A549 (cell line): ENCODE measurements around the gene GRHL1. TPM values are rescaled to one million over a fixed set of nuclear protein-coding genes. Genes with fewer than 3 reads are reported as not detected.
A peak's percentile ranks its signal among the peaks of the same experiment; 100 is the strongest.
"Not testable (repeated sequence)": the region's sequence is repeated elsewhere in the genome, so short reads cannot be mapped to it uniquely, and the experiment has no call there.

Experiments used
- ATAC-seq, 2 experiments: fragments of 200-7000 bp in 1 of 2; fragments of >200 bp in 1 of 2; cut with Nextera tagmentation in 1 of 2; cut with Tn5 transposase in 1 of 2; 3 replicates each; pipeline versions ENCODE4 v1.8.0 to v1.9.1; 2018 to 2020; ENCODE audit warnings: mild to moderate bottlenecking in 1 of 2, moderate library complexity in 1 of 2
- CTCF ChIA-PET: fragments of 300-600 bp; sonication (Branson Sonifier 250); formaldehyde crosslinking; extraction: SDS; loops from one replicate; lab custom pipeline; 2021; ENCODE audit warnings: antibody characterized with exemption, inconsistent platforms; lab: Yijun Ruan, JAX
- POLR2A ChIA-PET: fragments of 350-600 bp; formaldehyde crosslinking; extraction: SDS; loops from one replicate; lab custom pipeline; 2021; ENCODE audit warnings: antibody characterized with exemption, inconsistent platforms; lab: Yijun Ruan, JAX
- DNase-seq, 2 experiments: peaks; one replicate each; pipeline versions ENCODE4 v3.0.0 to v3.0.0-alpha.2; 2011 to 2016; ENCODE audit warnings: low read depth in 1 of 2, low spot score in 1 of 2
- FAIRE-seq: peaks from 2 replicates; lab custom pipeline; 2011; peaks lifted over from hg19 to GRCh38; lab: Jason Lieb, UNC
- H3K27ac ChIP-seq, 2 experiments: fragments of >200 bp; sonication (Bioruptor Twin); formaldehyde crosslinking; 3 replicates each; pipeline ENCODE4 v1.5.1; 2016 to 2017
- H3K4me1 ChIP-seq: fragments of >200 bp; sonication (Bioruptor Twin); formaldehyde crosslinking; 3 replicates; pipeline ENCODE4 v1.6.1; 2016
- H3K4me2 ChIP-seq: fragments of >200 bp; sonication (Bioruptor Twin); formaldehyde crosslinking; 3 replicates; pipeline ENCODE4 v1.6.1; 2016
- H3K4me3 ChIP-seq: fragments of >200 bp; sonication (Bioruptor Twin); formaldehyde crosslinking; 3 replicates; pipeline ENCODE4 v1.5.1; 2016
- H3K9me3 ChIP-seq: fragments of >200 bp; sonication (Bioruptor Twin); formaldehyde crosslinking; 3 replicates; pipeline ENCODE4 v1.6.1; 2016
- CBX2 ChIP-seq: fragments of 200-600 bp; sonication (generic); IDR thresholded peaks from 2 replicates; pipeline ENCODE4 v1.6.1; 2016; ENCODE audit warnings: low read depth, mild to moderate bottlenecking, borderline replicate concordance
- CHD2 ChIP-seq: fragments of 150-350 bp; IDR thresholded peaks from 2 replicates; pipeline ENCODE4 v1.6.1; 2014; ENCODE audit warnings: low read length; ENCODE audit not compliant: partially characterized antibody
- CHD4 ChIP-seq: fragments of 200-600 bp; sonication (generic); IDR thresholded peaks from 2 replicates; pipeline ENCODE4 v1.6.1; 2016; ENCODE audit warnings: antibody characterized with exemption, mild to moderate bottlenecking, borderline replicate concordance
- ESRRA ChIP-seq: fragments of 150-350 bp; IDR thresholded peaks from 2 replicates; pipeline ENCODE4 v1.6.1; 2014; ENCODE audit warnings: mild to moderate bottlenecking, low read length, borderline replicate concordance
- FOXS1 ChIP-seq: fragments of 250-450 bp; sonication (Bioruptor Pico); IDR thresholded peaks from 2 replicates; pipeline ENCODE4 v1.5.0; 2020; ENCODE audit warnings: mild to moderate bottlenecking, moderate library complexity
- GATA3 ChIP-seq: IDR thresholded peaks from 2 replicates; pipeline ENCODE4 v1.6.1; 2012; ENCODE audit warnings: borderline replicate concordance
- HOXB13 ChIP-seq: fragments of 250-450 bp; sonication (Bioruptor Pico); IDR thresholded peaks from 2 replicates; pipeline ENCODE4 v1.5.0; 2020; ENCODE audit warnings: low read depth, mild to moderate bottlenecking, moderate library complexity
- HOXB5 ChIP-seq: fragments of 250-450 bp; sonication (Bioruptor Pico); IDR thresholded peaks from 2 replicates; pipeline ENCODE4 v1.5.0; 2020; ENCODE audit warnings: mild to moderate bottlenecking, moderate library complexity
- JUN ChIP-seq, 2 experiments: fragments of >200 bp; sonication (Bioruptor Twin); formaldehyde crosslinking; IDR thresholded peaks; 2 replicates in 1 of 2; 3 replicates in 1 of 2; pipeline ENCODE4 v1.6.1; 2016 to 2017
- KDM1A ChIP-seq: fragments of 200-600 bp; sonication (generic); IDR thresholded peaks from 2 replicates; pipeline ENCODE4 v1.6.1; 2016; ENCODE audit warnings: low read depth, mild to moderate bottlenecking
- MAZ ChIP-seq: fragments of 150-350 bp; IDR thresholded peaks from 2 replicates; pipeline ENCODE4 v1.6.1; 2014; ENCODE audit warnings: antibody characterized with exemption, low read depth, low read length, borderline replicate concordance
- MYC ChIP-seq: IDR thresholded peaks from 2 replicates; pipeline ENCODE4 v1.6.1; 2012; ENCODE audit warnings: mild to moderate bottlenecking, inconsistent platforms, low read length, improper control_type of control experiment, borderline replicate concordance
- NFE2L2 ChIP-seq: fragments of 150-350 bp; conservative IDR thresholded peaks from 2 replicates; pipeline ENCODE4 v1.6.1; 2014; ENCODE audit warnings: low read length
- PHF8 ChIP-seq: fragments of 200-600 bp; sonication (generic); IDR thresholded peaks from 2 replicates; pipeline ENCODE4 v1.6.1; 2016; ENCODE audit warnings: low read depth, mild to moderate bottlenecking, antibody characterized with exemption, moderate library complexity, borderline replicate concordance
- POLR2AphosphoS2 ChIP-seq: conservative IDR thresholded peaks from 2 replicates; pipeline ENCODE4 v1.6.1; 2012; ENCODE audit warnings: low read length, improper control_type of control experiment, inconsistent platforms
- RARB ChIP-seq: fragments of 250-450 bp; sonication (Bioruptor Pico); IDR thresholded peaks from 2 replicates; pipeline ENCODE4 v1.8.0; 2021; ENCODE audit warnings: mild to moderate bottlenecking, moderate library complexity
- SMC3 ChIP-seq: fragments of >200 bp; sonication (Bioruptor Twin); formaldehyde crosslinking; IDR thresholded peaks from 3 replicates; pipeline ENCODE4 v1.6.1; 2018; ENCODE audit warnings: inconsistent platforms
- SREBF2 ChIP-seq: fragments of 450-650 bp; IDR thresholded peaks from 2 replicates; pipeline ENCODE4 v1.6.1; 2014; ENCODE audit warnings: mild to moderate bottlenecking, moderate library complexity
- TFCP2L1 ChIP-seq: fragments of 250-450 bp; sonication (Bioruptor Pico); IDR thresholded peaks from 2 replicates; pipeline ENCODE4 v1.5.0; 2021; ENCODE audit warnings: mild to moderate bottlenecking
- ZNF302 ChIP-seq: fragments of 250-450 bp; sonication (Bioruptor Pico); IDR thresholded peaks from 2 replicates; pipeline ENCODE4 v1.9.0; 2021; ENCODE audit warnings: inconsistent platforms, mild to moderate bottlenecking, moderate library complexity
- WGBS: methylation state at CpG from one replicate; pipeline ENCODE4 v1.1.6; 2017; ENCODE audit errors: missing lambda C conversion rate; 5-methylcytosine and 5-hydroxymethylcytosine counted together
- polyA plus RNA-seq, 4 experiments: library from polyadenylated mRNA; depleted of rRNA in 3 of 4; stranded (reverse); fragments of >200 nt; fragmentation: RNase III in 1 of 4; extraction: RNeasy Plus Mini Kit Qiagen cat#74134 plus additional on column Dnase treatment in 1 of 4; gene quantifications; 2 replicates in 3 of 4; 3 replicates in 1 of 4; pipeline ENCODE4 v1.2.3, GENCODE V29; 2011 to 2017
- TF ChIP-seq, protein P1 (sequence below): IDR thresholded peaks from 2 replicates; pipeline ENCODE4 v1.6.1; 2012
- TF ChIP-seq, protein P2 (sequence below): fragments of 250-450 bp; sonication (Bioruptor Pico); IDR thresholded peaks from 2 replicates; pipeline ENCODE4 v1.5.0; 2021; ENCODE audit warnings: mild to moderate bottlenecking, moderate library complexity, borderline replicate concordance
- TF ChIP-seq, protein P3 (sequence below): IDR thresholded peaks from 2 replicates; pipeline ENCODE4 v1.6.1; 2012; ENCODE audit warnings: low read depth, borderline replicate concordance
- TF ChIP-seq, protein P4 (sequence below): fragments of >200 bp; sonication (Bioruptor Twin); formaldehyde crosslinking; IDR thresholded peaks from 3 replicates; pipeline ENCODE4 v1.5.1; 2016

GRHL1 gene
- polyA plus RNA-seq, 2 of the 4 experiments (the other 2 are of a cell fraction), result 0.68 to 1.2 TPM

DNA sequence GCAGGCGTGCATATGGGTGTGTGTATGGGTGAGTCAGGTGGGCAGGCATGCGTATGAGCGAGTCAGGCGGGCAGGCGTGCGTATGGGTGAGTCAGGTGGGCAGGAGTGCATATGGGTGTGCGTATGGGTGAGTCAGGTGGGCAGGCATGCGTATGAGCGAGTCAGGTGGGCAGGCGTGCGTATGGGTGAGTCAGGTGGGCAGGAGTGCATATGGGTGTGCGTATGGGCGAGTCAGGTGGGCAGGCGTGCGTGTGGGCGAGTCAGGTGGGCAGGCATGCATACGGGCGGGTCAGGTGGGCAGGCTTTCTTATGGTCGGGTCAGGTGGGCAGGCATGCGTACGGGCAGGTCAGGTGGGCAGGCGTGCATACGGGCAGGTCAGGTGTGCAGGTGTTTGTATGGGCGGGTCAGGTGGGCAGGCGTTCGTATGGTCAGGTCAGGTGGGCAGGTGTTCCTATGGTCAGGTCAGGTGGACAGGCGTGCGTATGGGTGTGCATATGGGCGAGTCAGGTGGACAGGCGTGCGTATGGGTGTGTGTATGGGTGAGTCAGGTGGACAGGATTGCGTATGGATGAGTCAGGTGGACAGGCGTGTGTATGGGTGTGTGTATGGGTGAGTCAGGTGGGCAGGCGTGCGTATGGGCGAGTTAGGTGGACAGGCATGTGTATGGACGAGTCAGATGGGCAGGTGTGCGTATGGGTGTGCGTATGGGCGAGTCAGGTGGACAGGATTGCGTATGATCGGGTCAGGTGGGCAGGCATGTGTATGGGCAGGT, 63.1 kb downstream of the GRHL1 start:
- 48% methylated on average over 42 of the region's 42 CpGs for WGBS
- TF ChIP-seq, protein P1, sequence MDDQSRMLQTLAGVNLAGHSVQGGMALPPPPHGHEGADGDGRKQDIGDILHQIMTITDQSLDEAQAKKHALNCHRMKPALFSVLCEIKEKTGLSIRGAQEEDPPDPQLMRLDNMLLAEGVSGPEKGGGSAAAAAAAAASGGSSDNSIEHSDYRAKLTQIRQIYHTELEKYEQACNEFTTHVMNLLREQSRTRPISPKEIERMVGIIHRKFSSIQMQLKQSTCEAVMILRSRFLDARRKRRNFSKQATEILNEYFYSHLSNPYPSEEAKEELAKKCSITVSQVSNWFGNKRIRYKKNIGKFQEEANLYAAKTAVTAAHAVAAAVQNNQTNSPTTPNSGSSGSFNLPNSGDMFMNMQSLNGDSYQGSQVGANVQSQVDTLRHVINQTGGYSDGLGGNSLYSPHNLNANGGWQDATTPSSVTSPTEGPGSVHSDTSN, result no peak
- TF ChIP-seq MYC, result no peak
- TF ChIP-seq CHD2, result no peak
- TF ChIP-seq GATA3, result no peak
- TF ChIP-seq FOXS1 (CRISPR knock-in tag), result no peak
- no peak for TF ChIP-seq JUN (IDR thresholded peaks at IDR 0.05)
- no peak for TF ChIP-seq RARB (CRISPR knock-in tag)
- no peak for TF ChIP-seq CBX2
- TF ChIP-seq SREBF2, result no peak
- TF ChIP-seq POLR2AphosphoS2, result no peak
- TF ChIP-seq, protein P2, sequence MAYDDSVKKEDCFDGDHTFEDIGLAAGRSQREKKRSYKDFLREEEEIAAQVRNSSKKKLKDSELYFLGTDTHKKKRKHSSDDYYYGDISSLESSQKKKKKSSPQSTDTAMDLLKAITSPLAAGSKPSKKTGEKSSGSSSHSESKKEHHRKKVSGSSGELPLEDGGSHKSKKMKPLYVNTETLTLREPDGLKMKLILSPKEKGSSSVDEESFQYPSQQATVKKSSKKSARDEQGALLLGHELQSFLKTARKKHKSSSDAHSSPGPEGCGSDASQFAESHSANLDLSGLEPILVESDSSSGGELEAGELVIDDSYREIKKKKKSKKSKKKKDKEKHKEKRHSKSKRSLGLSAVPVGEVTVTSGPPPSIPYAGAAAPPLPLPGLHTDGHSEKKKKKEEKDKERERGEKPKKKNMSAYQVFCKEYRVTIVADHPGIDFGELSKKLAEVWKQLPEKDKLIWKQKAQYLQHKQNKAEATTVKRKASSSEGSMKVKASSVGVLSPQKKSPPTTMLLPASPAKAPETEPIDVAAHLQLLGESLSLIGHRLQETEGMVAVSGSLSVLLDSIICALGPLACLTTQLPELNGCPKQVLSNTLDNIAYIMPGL (CRISPR knock-in tag), result no peak
- TF ChIP-seq TFCP2L1, result no peak
- no peak for TF ChIP-seq ZNF302 (CRISPR knock-in tag)
- TF ChIP-seq MAZ, result no peak
- TF ChIP-seq, protein P3, sequence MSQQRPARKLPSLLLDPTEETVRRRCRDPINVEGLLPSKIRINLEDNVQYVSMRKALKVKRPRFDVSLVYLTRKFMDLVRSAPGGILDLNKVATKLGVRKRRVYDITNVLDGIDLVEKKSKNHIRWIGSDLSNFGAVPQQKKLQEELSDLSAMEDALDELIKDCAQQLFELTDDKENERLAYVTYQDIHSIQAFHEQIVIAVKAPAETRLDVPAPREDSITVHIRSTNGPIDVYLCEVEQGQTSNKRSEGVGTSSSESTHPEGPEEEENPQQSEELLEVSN, result no peak
- no peak for TF ChIP-seq PHF8
- Histone ChIP-seq H3K9me3 (peaks cover 12% of the 10 kb centered on the region; the same call in 2 of the 3 replicates), H3K4me1 (no peaks in the 10 kb centered on the region), H3K4me2 (no peak overlapping the region), H3K4me3 (no peak overlapping the region), H3K27ac (no peak overlapping the region)
- DNase-seq (no peak), ATAC-seq (no peak), FAIRE-seq (no peak)
- ChIA-PET POLR2A (no interaction called here), CTCF (no interaction called here)

DNA sequence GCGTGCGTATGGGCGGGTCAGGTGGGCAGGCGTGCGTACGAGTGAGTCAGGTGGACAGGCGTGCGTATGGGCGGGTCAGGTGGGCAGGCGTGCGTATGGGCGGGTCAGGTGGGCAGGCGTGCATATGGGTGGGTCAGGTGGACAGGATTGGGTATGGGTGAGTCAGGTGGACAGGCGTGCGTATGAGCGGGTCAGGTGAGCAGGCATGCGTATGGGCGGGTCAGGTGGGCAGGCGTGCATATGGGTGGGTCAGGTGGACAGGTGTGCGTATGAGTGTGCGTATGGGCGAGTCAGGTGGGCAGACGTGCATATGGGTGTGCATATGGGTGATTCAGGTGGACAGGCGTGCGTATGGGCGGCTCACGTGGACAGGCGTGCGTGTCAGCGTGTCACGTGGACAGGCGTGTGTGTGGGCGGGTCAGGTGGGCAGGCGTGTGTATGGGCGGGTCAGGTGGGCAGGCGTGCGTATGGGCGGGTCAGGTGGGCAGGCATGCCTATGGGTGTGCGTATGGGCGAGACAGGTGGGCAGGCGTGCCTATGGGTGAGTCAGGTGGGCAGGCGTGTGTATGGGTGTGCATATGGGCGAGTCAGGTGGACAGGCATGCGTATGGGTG, 64.0 kb downstream of the GRHL1 start:
- H3K9me3 ChIP-seq, result peaks cover 12% of the 10 kb centered on the region; the same call in 2 of the 3 replicates
- FAIRE-seq, POLR2A ChIA-PET, H3K4me2 ChIP-seq, H3K4me1 ChIP-seq, DNase-seq, ATAC-seq, H3K4me3 ChIP-seq, H3K27ac ChIP-seq, CTCF ChIA-PET: not testable (repeated sequence)
- WGBS, result 87% methylated on average over 42 of the region's 44 CpGs

DNA sequence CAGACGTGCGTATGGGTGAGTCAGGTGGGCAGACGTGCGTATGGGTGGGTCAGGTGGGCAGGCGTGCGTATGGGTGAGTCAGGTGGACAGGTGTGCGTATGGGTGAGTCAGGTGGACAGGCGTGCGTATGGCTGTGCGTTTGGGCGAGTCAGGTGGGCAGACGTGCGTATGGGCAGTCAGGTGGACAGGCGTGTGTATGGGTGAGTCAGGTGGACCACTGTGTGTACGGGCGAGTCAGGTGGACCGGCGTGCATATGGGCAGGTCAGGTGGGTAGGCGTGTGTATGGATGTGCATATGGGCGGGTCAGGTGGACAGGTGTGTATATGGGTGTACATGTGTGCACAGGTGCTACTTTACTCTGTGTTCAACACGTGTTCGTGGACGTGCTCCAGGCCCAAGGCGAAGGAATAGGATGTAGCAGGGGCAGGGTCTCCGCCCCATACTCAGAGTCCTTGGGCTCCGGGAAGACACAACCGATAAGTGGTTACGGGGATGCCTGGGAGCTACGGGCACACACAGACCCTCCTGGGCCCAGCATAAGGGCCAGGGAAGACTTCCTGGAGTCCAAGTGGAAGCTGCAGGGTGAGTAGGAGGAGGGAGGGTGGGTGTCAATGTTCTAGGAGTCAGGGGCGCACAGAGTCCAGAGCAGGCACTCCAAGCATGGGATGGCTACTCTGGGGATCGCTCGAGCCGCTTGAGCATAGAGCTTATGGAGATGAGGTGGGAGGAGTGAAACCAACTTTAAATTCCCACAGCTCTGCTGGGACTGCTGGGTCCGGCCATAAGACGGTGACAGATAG, 64.7 kb downstream of the GRHL1 start:
- peaks cover 12% of the 10 kb centered on the region; the same call in 2 of the 3 replicates for H3K9me3 ChIP-seq
- no peak for DNase-seq
- TF ChIP-seq CHD4, result no peak
- TF ChIP-seq KDM1A, result no peak
- TF ChIP-seq, protein P4, sequence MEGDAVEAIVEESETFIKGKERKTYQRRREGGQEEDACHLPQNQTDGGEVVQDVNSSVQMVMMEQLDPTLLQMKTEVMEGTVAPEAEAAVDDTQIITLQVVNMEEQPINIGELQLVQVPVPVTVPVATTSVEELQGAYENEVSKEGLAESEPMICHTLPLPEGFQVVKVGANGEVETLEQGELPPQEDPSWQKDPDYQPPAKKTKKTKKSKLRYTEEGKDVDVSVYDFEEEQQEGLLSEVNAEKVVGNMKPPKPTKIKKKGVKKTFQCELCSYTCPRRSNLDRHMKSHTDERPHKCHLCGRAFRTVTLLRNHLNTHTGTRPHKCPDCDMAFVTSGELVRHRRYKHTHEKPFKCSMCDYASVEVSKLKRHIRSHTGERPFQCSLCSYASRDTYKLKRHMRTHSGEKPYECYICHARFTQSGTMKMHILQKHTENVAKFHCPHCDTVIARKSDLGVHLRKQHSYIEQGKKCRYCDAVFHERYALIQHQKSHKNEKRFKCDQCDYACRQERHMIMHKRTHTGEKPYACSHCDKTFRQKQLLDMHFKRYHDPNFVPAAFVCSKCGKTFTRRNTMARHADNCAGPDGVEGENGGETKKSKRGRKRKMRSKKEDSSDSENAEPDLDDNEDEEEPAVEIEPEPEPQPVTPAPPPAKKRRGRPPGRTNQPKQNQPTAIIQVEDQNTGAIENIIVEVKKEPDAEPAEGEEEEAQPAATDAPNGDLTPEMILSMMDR, result no peak
- no peak for TF ChIP-seq HOXB5 (CRISPR knock-in tag)
- TF ChIP-seq SMC3, result no peak
- TF ChIP-seq HOXB13 (CRISPR knock-in tag), result no peak
- TF ChIP-seq NFE2L2, result no peak
- TF ChIP-seq ESRRA, result no peak
- TF ChIP-seq, protein P1, result no peak
- no peak for TF ChIP-seq TFCP2L1
- TF ChIP-seq, all 56 proteins: peak for 0
- Histone ChIP-seq H3K27ac (no peak overlapping the region), H3K4me1 (no peaks in the 10 kb centered on the region), H3K4me3 (no peak overlapping the region), H3K4me2 (no peak overlapping the region)
- ChIA-PET CTCF (interaction anchor here (0.7 to 1.6 kb wide), 6 partner anchors 9 to 260 kb away, joined by 3 to 5 read pairs (median 4); no protein-coding TSS in a partner anchor), POLR2A (no interaction called here)
- ATAC-seq, result peak in 1 of 2 experiments; percentile 35; a peak in 3 of 6 replicates
- no peak for FAIRE-seq
- WGBS, result 80% methylated on average over 35 of the region's 35 CpGs
